Muscle layer of colon (tissue), 2 donors: ENCODE results near the gene CSNK2A1.
"Not testable (repeated sequence)": the region's sequence is repeated elsewhere in the genome, so short reads cannot be mapped to it uniquely, and the experiment has no call there.

ENCODE experiments used
- H3K27ac ChIP-seq: one replicate; pipeline ENCODE4 v1.7.0; 2013; ENCODE audit warnings: low read depth, mild to moderate bottlenecking, low read length, moderate library complexity
- H3K27me3 ChIP-seq, 2 donors: one replicate each; pipeline ENCODE4 v1.7.0; 2013; ENCODE audit warnings: low read length in 2 of 2, mild to moderate bottlenecking in 2 of 2; ENCODE audit not compliant: insufficient read depth in 2 of 2, control insufficient read depth in 1 of 2
- H3K36me3 ChIP-seq: one replicate; pipeline ENCODE4 v1.7.0; 2013; ENCODE audit warnings: mild to moderate bottlenecking, low read length; ENCODE audit not compliant: insufficient read depth
- H3K4me1 ChIP-seq: one replicate; pipeline ENCODE4 v1.7.0; 2013; ENCODE audit warnings: mild to moderate bottlenecking, low read length; ENCODE audit not compliant: insufficient read depth
- H3K4me3 ChIP-seq, 2 donors: one replicate each; pipeline ENCODE4 v1.7.0; 2013; ENCODE audit warnings: low read length in 2 of 2, low read depth in 1 of 2, mild to moderate bottlenecking in 1 of 2, moderate library complexity in 1 of 2
- H3K9ac ChIP-seq: one replicate; pipeline ENCODE4 v1.7.0; 2013; ENCODE audit warnings: low read length
- H3K9me3 ChIP-seq: one replicate; pipeline ENCODE4 v1.7.0; 2013; ENCODE audit warnings: mild to moderate bottlenecking, low read length
- donor health status: abdominal sarcoma.
- donor health status: Adenocarcinoma of cecum.

CSNK2A1 gene

GRCh38 chr20:543369-544152 is at the start of gene CSNK2A1:
CSNK2A1 (minus strand) TSS chr20:543790; CDS start chr20:508551, 35,239 bp downstream.
- Histone ChIP-seq H3K4me3 (peak within 1 kb of the TSS; percentile 89 to 95), H3K4me1 (peaks cover 29% of the 10 kb centered on the region), H3K9ac (peak within 1 kb of the TSS; percentile 38), H3K27me3 (no peaks in the 10 kb centered on the region), H3K36me3 (no peaks in the 10 kb centered on the region), H3K9me3 (no peaks in the 10 kb centered on the region), H3K27ac (peak within 1 kb of the TSS; percentile 72)

- Histone ChIP-seq H3K36me3 (no peaks in the 10 kb centered on the region), H3K9me3 (no peaks in the 10 kb centered on the region), H3K27ac (no peak overlapping the region), H3K27me3 (no peaks in the 10 kb centered on the region), H3K4me3 (no peak overlapping the region), H3K9ac (no peak overlapping the region), H3K4me1 (no peaks in the 10 kb centered on the region)
Observed at GRCh38 chr20:592506-592905, 48.9 kb upstream of the CSNK2A1 start.

GRCh38 chr20:591941-592340 is 48.4 kb upstream of the CSNK2A1 start:
- Histone ChIP-seq H3K4me1 (no peaks in the 10 kb centered on the region), H3K9me3 (no peaks in the 10 kb centered on the region), H3K4me3 (no peak overlapping the region), H3K36me3 (no peaks in the 10 kb centered on the region), H3K9ac (no peak overlapping the region), H3K27ac (no peak overlapping the region), H3K27me3 (no peaks in the 10 kb centered on the region)

- no peak overlapping the region for H3K27ac ChIP-seq
- H3K9me3 ChIP-seq = no peaks in the 10 kb centered on the region
- no peak overlapping the region for H3K9ac ChIP-seq
- H3K27me3 ChIP-seq = no peaks in the 10 kb centered on the region
- no peak overlapping the region for H3K4me3 ChIP-seq
- no peaks in the 10 kb centered on the region for H3K36me3 ChIP-seq
- no peaks in the 10 kb centered on the region for H3K4me1 ChIP-seq
Observed at GRCh38 chr20:588932-589672, 45.5 kb upstream of the CSNK2A1 start.

- Histone ChIP-seq H3K9ac (no peak overlapping the region), H3K4me1 (no peaks in the 10 kb centered on the region), H3K36me3 (no peaks in the 10 kb centered on the region), H3K27me3 (no peaks in the 10 kb centered on the region), H3K27ac (no peak overlapping the region), H3K9me3 (no peaks in the 10 kb centered on the region), H3K4me3 (no peak overlapping the region)
Observed at GRCh38 chr20:588476-588875, 44.9 kb upstream of the CSNK2A1 start.

- H3K9ac ChIP-seq = no peak overlapping the region
- H3K27ac ChIP-seq = no peak overlapping the region
- no peaks in the 10 kb centered on the region for H3K36me3 ChIP-seq
- H3K27me3 ChIP-seq = no peaks in the 10 kb centered on the region
- no peaks in the 10 kb centered on the region for H3K4me1 ChIP-seq
- H3K9me3 ChIP-seq = no peaks in the 10 kb centered on the region
- no peak overlapping the region for H3K4me3 ChIP-seq
Observed at GRCh38 chr20:584971-585301, 41.3 kb upstream of the CSNK2A1 start.

- Histone ChIP-seq H3K9me3 (no peaks in the 10 kb centered on the region), H3K36me3 (no peaks in the 10 kb centered on the region), H3K4me3 (no peak overlapping the region), H3K27me3 (no peaks in the 10 kb centered on the region), H3K27ac (no peak overlapping the region), H3K9ac (no peak overlapping the region), H3K4me1 (no peaks in the 10 kb centered on the region)
Observed at GRCh38 chr20:584161-584970, 40.8 kb upstream of the CSNK2A1 start.

- no peaks in the 10 kb centered on the region for H3K9me3 ChIP-seq
- H3K36me3 ChIP-seq = no peaks in the 10 kb centered on the region
- H3K27me3 ChIP-seq = no peaks in the 10 kb centered on the region
- no peaks in the 10 kb centered on the region for H3K4me1 ChIP-seq
- no peak overlapping the region for H3K4me3 ChIP-seq
- no peak overlapping the region for H3K9ac ChIP-seq
- no peak overlapping the region for H3K27ac ChIP-seq
Observed at GRCh38 chr20:582204-582603, 38.6 kb upstream of the CSNK2A1 start.

- H3K36me3 ChIP-seq, H3K9ac ChIP-seq, H3K4me3 ChIP-seq, H3K27ac ChIP-seq, H3K27me3 ChIP-seq, H3K9me3 ChIP-seq, H3K4me1 ChIP-seq: not testable (repeated sequence)
Observed at GRCh38 chr20:578940-579690, 35.5 kb upstream of the CSNK2A1 start.

GRCh38 chr20:577167-577791 is 33.7 kb upstream of the CSNK2A1 start:
- Histone ChIP-seq H3K9me3 (no peaks in the 10 kb centered on the region), H3K27ac (no peak overlapping the region), H3K27me3 (peaks cover 0 to 7% of the 10 kb centered on the region in 2 donors), H3K4me3 (no peak overlapping the region), H3K4me1 (no peaks in the 10 kb centered on the region), H3K9ac (no peak overlapping the region), H3K36me3 (no peaks in the 10 kb centered on the region)
